ENCODE measurements around the gene NADK.
"Not testable (repeated sequence)": the region's sequence is repeated elsewhere in the genome, so short reads cannot be mapped to it uniquely, and the experiment has no call there.

DNA sequence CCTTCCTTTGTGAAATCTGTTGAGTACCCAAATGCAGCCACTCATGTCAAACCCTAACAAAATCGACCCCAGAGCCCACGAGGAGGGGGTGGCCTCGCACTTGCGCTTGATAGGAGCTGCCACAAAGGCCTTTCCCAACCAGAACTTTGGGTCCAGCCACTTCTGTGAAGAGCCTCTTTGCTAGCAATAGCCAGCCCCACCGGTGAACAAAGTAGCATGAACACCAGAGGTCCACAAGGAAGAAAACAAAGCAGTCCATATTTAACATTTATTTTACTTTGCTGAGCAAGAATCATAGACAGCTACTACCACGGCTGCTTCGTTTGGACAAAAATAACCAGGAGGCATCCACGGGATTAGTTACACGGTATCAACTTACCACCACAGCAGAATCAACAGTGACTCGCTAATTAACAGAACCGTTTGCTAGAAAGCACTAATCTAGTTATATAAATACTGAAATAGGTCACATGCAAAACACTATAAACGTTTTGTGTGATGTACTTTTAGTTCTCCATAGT is 51.1 kb downstream of the NADK start:
- TF ChIP-seq, protein P1, sequence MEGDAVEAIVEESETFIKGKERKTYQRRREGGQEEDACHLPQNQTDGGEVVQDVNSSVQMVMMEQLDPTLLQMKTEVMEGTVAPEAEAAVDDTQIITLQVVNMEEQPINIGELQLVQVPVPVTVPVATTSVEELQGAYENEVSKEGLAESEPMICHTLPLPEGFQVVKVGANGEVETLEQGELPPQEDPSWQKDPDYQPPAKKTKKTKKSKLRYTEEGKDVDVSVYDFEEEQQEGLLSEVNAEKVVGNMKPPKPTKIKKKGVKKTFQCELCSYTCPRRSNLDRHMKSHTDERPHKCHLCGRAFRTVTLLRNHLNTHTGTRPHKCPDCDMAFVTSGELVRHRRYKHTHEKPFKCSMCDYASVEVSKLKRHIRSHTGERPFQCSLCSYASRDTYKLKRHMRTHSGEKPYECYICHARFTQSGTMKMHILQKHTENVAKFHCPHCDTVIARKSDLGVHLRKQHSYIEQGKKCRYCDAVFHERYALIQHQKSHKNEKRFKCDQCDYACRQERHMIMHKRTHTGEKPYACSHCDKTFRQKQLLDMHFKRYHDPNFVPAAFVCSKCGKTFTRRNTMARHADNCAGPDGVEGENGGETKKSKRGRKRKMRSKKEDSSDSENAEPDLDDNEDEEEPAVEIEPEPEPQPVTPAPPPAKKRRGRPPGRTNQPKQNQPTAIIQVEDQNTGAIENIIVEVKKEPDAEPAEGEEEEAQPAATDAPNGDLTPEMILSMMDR (IDR thresholded peaks at IDR 0.05), result not testable (repeated sequence)
- TF ChIP-seq POLR2AphosphoS5, POLR2A (IDR thresholded peaks at IDR 0.05): not testable (repeated sequence)
